ENCODE data around the gene LDHA. TPM values are rescaled to one million over a fixed set of nuclear protein-coding genes. Genes with fewer than 3 reads are reported as not detected.
A peak's percentile ranks its signal among the peaks of the same experiment; 100 is the strongest.

LDHA gene
- total and polyA plus RNA-seq, 9 of the 15 experiments (the other 6 are each of a cell fraction or from before 2014, with no cell fraction given): 535 to 3,001 (median 926) TPM

- TF ChIP-seq BRF1 (IDR thresholded peaks at IDR 0.05; ENCODE audit: borderline replicate concordance, extremely low read depth, insufficient read length) (no peak), ZNF57 (CRISPR knock-in tag; IDR thresholded peaks at IDR 0.05) (no peak), ATF6 (CRISPR knock-in tag; IDR thresholded peaks at IDR 0.05) (no peak)
These were observed 61.5 kb downstream of the LDHA start, which contains the start of gene LDHAL6A (continued) for GRCh38 chr11:18455686-18456372.

- Histone ChIP-seq H3K79me2 (ENCODE audit: control insufficient read depth, insufficient read depth, low read length) (no peaks in the 10 kb centered on the region), H3K9ac (ENCODE audit: insufficient read depth in 1 of 2, low read depth in 2 of 2, low read length in 2 of 2) (no peak overlapping the region), H3K4me3 (no peak overlapping the region), H3K27me3 (ENCODE audit: control insufficient read depth in 2 of 2, insufficient read depth in 2 of 2, low read length in 2 of 2) (peaks cover 11 to 30% of the 10 kb centered on the region in 2 experiments; a peak in 3 of 5 replicates), H2AFZ (ENCODE audit: low read depth, low read length) (no peak overlapping the region), H3K27ac (ENCODE audit: extremely low read depth, low read depth, low read length) (no peak overlapping the region), H3K4me1 (replicated peaks in 1 of 2; ENCODE audit: control insufficient read depth in 2 of 2, insufficient read depth in 2 of 2, low read length in 2 of 2) (peaks cover 0 to 9% of the 10 kb centered on the region in 2 experiments; a peak in 2 of 5 replicates), H3K4me2 (ENCODE audit: insufficient read depth, low read length) (no peak overlapping the region), H3K36me3 (ENCODE audit: control insufficient read depth, insufficient read depth, low read length) (no peaks in the 10 kb centered on the region), H4K20me1 (replicated peaks; ENCODE audit: control insufficient read depth, insufficient read depth, low read length) (no peaks in the 10 kb centered on the region), H3K9me1 (ENCODE audit: control insufficient read depth, insufficient read depth, low read length) (no peaks in the 10 kb centered on the region), H3K9me3 (replicated peaks; ENCODE audit: control insufficient read depth, insufficient read depth, low read depth, low read length) (no peaks in the 10 kb centered on the region)
- peak in 3 of 4 experiments; percentile 3 to 12 (median 8) for DNase-seq (ENCODE audit: extremely low read depth in 1 of 4, low spot score in 3 of 4)
- intact Hi-C loops (cut with micrococcal nuclease): loop anchor here (10.0 kb wide), 1 partner anchor 307 kb away; no protein-coding TSS in a partner anchor
- ATAC-seq: no peak
- no TSS peak for BruUV-seq (replicated peaks)
- ChIA-PET POLR2A (no interaction called here), CTCF (ENCODE audit: low intra/inter-chr PET ratio) (no interaction called here)
- FAIRE-seq: no peak
- WGBS (ENCODE audit: insufficient coverage, low coverage, missing lambda C conversion rate): 0% methylated on average over 3 of the region's 3 CpGs
- in situ Hi-C loops (cut with MboI): no loop called here
- TF ChIP-seq RREB1 (CRISPR knock-in tag; IDR thresholded peaks at IDR 0.05) (no peak), BHLHE40 (IDR thresholded peaks at IDR 0.05; ENCODE audit: low read length) (peak; percentile 54), MCM7 (IDR thresholded peaks at IDR 0.05) (no peak), ARID1B (IDR thresholded peaks at IDR 0.05) (peak; percentile 23; the same call in 1 of the 2 replicates), SOX6 (IDR thresholded peaks at IDR 0.05) (peak; percentile 85), SNRNP70 (optimal IDR thresholded peaks at IDR 0.05; ENCODE audit: low read depth, low read length) (no peak), CBFA2T3 (IDR thresholded peaks at IDR 0.05) (peak; percentile 38), CREBBP (IDR thresholded peaks at IDR 0.05; ENCODE audit: low read depth, low read length) (no peak), RBM25 (IDR thresholded peaks at IDR 0.05; ENCODE audit: low read depth, low read length, severe bottlenecking) (no peak), KDM5B (IDR thresholded peaks at IDR 0.05; ENCODE audit: insufficient replicate concordance, low read depth, low read length) (no peak)
These were observed 63.1 kb downstream of the LDHA start for GRCh38 chr11:18457450-18457849.
